ENCODE data around the gene SMARCA4.

SMARCA4 gene

GRCh38 chr19:10960314-10961072, at the start of gene SMARCA4:
Gene SMARCA4, plus strand, starts transcription at chr19:10961030. Its CDS starts 23,122 bp downstream, at chr19:10984152.
- DNase-seq = peak; percentile 98

DNA sequence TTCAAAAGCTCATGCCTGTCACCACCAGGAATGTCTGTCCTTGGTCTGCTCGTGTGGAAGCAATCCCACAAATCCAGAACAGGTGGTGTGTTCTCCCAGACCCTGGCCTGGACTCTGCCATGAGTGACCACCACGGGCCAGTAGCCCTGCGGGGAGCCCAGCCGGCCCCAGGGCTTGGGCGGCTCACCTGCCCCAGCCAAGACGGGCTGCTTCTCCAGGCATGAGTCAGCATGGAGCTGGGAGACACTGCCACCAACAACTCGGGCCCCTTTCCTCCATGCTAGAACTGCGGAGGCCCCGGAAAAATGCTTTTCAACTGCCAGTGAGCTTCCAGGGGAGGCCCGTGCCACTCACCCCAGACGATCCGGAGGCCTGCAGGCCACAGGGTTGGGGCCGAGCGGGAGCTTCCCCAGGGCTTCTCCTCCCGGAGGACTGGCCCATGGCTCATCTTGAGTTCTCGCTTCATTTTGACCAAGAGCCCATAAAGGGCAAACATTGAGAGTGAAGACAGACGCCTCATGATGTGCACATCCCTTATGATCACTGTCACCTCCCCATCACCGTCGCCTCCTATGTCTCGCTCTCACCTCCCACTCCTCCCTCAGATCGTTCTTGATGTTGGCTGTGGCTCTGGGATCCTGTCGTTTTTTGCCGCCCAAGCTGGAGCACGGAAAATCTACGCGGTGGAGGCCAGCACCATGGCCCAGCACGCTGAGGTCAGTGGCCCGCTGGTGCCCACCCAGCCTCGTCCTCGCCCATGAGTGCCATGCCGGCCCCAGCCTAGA, 49.1 kb upstream of the SMARCA4 start:
- DNase-seq = no peak

DNA sequence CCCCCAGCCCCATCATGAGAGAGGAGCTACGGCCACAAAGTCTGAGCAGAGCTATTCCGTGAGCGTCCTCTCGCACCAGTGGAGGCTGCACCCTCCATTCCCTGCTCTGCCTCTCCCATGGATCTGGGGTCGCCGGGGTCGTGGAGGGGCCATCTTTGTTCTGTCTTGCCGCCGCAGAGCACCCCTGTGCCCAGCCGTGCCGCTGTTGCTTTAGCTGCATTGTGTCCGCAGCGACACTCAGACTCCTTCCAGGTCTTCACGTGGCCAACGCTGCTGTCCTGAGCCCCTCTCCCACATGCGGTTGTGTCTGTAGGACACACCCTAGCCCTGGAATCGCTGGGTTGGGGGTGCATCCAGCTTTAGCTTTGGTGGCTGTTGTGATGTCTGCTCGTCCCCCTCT, 48.2 kb upstream of the SMARCA4 start:
- DNase-seq = no peak

DNA sequence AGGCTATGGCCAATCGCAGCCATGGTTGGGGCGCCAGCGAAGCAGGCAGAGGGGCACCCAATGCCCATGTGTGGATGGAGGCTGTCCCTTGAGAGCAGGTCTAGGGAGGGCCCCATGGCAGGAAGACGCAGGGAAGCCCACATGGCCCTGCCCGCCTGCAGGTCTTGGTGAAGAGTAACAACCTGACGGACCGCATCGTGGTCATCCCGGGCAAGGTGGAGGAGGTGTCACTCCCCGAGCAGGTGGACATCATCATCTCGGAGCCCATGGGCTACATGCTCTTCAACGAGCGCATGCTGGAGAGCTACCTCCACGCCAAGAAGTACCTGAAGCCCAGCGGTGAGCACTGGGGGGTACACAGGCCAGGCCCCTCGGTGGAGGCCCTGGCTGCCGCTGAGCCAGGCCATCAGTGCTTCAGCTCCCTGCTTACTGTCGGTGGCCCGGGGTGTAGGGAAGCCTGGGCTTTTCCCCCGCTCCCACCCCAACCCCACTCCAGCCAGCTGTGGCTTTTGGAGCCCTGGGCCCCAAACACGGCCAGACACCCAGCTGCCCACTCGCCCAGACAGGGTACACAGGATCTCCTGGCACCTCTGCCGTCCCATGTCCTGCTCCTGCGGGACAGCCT, 47.0 kb upstream of the SMARCA4 start:
- no peak for DNase-seq

GRCh38 chr19:10915130-10916091, 45.4 kb upstream of the SMARCA4 start:
- no peak for DNase-seq

GRCh38 chr19:10916602-10917001, 44.2 kb upstream of the SMARCA4 start:
- no peak for DNase-seq

- no peak for DNase-seq
Observed at GRCh38 chr19:10918359-10918758, 42.5 kb upstream of the SMARCA4 start.

GRCh38 chr19:10919352-10920287, 41.2 kb upstream of the SMARCA4 start:
- no peak for DNase-seq

GRCh38 chr19:10920288-10920655, 40.6 kb upstream of the SMARCA4 start:
- no peak for DNase-seq

DNA sequence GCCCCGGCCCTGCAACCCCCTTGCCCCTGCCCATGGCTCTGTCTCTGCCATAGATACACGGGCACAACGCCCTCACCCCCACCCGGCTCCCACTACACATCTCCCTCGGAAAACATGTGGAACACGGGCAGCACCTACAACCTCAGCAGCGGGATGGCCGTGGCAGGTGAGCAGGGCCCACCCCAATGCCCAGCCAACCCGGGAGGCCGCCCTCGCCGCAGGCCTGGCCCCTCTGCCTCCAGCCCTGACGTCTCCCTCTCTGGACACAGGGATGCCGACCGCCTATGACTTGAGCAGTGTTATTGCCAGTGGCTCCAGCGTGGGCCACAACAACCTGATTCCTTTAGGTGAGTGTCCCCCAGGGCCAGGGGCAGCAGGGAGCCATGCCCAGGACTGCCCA, 40.0 kb upstream of the SMARCA4 start:
- no peak for DNase-seq

- DNase-seq = no peak
Observed at GRCh38 chr19:10921199-10921909, 39.5 kb upstream of the SMARCA4 start.

DNA sequence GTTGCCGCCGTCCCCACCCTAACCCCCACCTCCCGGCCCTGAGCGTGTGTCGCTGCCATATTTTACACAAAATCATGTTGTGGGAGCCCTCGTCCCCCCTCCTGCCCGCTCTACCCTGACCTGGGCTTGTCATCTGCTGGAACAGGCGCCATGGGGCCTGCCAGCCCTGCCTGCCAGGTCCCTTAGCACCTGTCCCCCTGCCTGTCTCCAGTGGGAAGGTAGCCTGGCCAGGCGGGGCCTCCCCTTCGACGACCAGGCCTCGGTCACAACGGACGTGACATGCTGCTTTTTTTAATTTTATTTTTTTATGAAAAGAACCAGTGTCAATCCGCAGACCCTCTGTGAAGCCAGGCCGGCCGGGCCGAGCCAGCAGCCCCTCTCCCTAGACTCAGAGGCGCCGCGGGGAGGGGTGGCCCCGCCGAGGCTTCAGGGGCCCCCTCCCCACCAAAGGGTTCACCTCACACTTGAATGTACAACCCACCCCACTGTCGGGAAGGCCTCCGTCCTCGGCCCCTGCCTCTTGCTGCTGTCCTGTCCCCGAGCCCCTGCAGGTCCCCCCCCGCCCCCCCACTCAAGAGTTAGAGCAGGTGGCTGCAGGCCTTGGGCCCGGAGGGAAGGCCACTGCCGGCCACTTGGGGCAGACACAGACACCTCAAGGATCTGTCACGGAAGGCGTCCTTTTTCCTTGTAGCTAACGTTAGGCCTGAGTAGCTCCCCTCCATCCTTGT, 38.8 kb upstream of the SMARCA4 start:
- DNase-seq = no peak

GRCh38 chr19:10922638-10923014, 38.2 kb upstream of the SMARCA4 start:
- DNase-seq = no peak

GRCh38 chr19:10923260-10924112, 37.3 kb upstream of the SMARCA4 start:
- DNase-seq = no peak

GRCh38 chr19:10924597-10924996, 36.2 kb upstream of the SMARCA4 start:
- DNase-seq = no peak

DNA sequence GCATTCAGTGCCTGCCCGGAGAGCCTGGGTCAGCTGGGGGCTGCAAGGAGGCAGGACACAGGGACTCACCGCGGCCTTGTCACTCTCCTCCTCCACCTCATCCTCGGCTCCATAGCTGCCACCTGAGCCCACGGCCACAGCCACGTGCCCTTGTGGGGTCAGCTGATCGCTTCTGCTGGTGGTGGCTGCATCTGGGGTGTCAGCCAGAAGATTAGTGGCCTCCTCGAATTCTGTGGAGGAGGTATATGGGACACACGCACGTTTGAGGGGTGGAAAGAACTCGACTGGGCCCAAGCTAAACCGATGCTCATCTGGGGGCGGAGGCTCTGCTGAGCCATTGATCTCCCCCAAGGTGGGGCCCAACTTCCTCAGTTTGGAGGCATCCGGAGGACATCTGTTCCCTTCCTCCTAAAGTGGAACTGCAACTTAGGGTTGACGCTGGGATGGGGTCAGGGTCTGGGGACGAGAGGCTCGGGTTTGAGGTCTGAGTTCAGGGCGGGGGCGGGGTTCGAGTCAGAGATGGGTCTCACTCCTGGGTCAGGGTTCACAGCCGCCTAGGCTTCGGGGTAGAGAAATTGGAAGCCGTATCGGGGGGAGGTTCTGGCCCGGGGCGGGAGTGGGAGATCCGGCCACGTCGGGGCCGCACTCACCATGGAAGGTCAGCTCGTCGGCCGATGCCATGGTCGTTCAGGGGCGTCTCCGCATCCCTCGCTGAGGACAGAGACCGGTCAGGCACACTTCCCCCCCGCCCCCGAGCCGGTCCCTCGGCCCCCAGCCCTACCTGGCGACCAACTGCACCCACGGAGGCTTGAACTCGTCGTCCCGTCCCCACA, 32.9 kb upstream of the SMARCA4 start:
- no peak for DNase-seq

- DNase-seq = peak; percentile 88
Observed at GRCh38 chr19:10928563-10929401, 32.0 kb upstream of the SMARCA4 start, which contains the start of the genes TIMM29 and YIPF2. Gene TIMM29, plus strand, starts transcription at chr19:10928811. Its CDS starts 12 bp downstream, at chr19:10928823. Gene YIPF2, minus strand, starts transcription at chr19:10928639. Its CDS starts 229 bp downstream, at chr19:10928410.
